Astrocyte (in vitro differentiated cells and primary cell): Measurements from ENCODE around the gene ASB3.

Source experiments
- EZH2 ChIP-seq: IDR thresholded peaks from 2 replicates; pipeline ENCODE4 v1.6.1; 2012; ENCODE audit warnings: mild to moderate bottlenecking, low read length, inconsistent platforms; ENCODE audit not compliant: insufficient read depth
- TF ChIP-seq, protein P1 (sequence below): IDR thresholded peaks from 2 replicates; pipeline ENCODE4 v1.5.1; 2011; ENCODE audit warnings: low read depth, mild to moderate bottlenecking, inconsistent platforms, low read length, moderate library complexity; ENCODE audit not compliant: insufficient read depth

DNA sequence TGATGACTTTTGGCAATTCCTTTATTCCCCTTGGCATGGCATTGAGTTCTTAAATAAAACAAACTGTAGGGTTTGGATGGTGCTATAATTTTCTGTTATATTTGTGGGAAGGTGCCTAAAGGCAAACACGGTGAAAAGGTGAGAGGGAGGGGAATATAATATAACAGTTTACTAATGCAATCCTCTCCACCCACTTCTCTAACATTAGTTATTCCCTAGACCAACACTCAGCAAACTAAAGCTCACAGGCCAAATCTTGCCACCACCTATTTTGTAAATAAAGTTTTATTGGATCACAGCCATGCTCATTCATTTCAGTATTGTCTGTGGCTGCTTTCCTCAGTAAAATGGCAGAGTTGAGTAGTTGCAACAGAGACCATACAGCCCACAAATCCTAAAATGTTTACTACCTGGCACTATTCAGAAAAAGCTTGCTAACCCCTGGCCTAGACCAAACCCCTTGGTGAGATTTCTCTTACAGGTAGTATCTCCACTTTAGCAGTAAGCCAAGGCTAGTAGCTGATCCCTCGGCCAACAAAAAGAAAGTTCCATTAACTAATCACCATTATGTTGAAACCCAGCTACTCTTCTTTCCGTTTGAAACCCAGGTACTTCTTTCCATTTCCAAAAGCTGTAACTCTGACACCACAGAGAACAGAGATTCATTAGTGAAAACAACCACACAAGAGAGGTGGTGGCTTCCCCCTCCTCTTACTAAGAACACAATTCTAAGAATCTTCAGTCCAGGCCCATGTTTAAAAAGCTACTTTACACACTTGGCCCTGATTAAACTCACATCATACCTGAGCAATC lies 155.2 kb downstream of the ASB3 start:
- TF ChIP-seq, protein P1, sequence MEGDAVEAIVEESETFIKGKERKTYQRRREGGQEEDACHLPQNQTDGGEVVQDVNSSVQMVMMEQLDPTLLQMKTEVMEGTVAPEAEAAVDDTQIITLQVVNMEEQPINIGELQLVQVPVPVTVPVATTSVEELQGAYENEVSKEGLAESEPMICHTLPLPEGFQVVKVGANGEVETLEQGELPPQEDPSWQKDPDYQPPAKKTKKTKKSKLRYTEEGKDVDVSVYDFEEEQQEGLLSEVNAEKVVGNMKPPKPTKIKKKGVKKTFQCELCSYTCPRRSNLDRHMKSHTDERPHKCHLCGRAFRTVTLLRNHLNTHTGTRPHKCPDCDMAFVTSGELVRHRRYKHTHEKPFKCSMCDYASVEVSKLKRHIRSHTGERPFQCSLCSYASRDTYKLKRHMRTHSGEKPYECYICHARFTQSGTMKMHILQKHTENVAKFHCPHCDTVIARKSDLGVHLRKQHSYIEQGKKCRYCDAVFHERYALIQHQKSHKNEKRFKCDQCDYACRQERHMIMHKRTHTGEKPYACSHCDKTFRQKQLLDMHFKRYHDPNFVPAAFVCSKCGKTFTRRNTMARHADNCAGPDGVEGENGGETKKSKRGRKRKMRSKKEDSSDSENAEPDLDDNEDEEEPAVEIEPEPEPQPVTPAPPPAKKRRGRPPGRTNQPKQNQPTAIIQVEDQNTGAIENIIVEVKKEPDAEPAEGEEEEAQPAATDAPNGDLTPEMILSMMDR = no peak
- no peak for TF ChIP-seq EZH2
